Measurements from ENCODE around the gene POU5F1. TPM values are rescaled to one million over a fixed set of nuclear protein-coding genes. Genes with fewer than 3 reads are reported as not detected.
A peak's percentile ranks its signal among the peaks of the same experiment; 100 is the strongest.
"Not testable (repeated sequence)": the region's sequence is repeated elsewhere in the genome, so short reads cannot be mapped to it uniquely, and the experiment has no call there.

POU5F1 gene
- total RNA-seq, 2 experiments from 2014 or later, result not detected

DNA sequence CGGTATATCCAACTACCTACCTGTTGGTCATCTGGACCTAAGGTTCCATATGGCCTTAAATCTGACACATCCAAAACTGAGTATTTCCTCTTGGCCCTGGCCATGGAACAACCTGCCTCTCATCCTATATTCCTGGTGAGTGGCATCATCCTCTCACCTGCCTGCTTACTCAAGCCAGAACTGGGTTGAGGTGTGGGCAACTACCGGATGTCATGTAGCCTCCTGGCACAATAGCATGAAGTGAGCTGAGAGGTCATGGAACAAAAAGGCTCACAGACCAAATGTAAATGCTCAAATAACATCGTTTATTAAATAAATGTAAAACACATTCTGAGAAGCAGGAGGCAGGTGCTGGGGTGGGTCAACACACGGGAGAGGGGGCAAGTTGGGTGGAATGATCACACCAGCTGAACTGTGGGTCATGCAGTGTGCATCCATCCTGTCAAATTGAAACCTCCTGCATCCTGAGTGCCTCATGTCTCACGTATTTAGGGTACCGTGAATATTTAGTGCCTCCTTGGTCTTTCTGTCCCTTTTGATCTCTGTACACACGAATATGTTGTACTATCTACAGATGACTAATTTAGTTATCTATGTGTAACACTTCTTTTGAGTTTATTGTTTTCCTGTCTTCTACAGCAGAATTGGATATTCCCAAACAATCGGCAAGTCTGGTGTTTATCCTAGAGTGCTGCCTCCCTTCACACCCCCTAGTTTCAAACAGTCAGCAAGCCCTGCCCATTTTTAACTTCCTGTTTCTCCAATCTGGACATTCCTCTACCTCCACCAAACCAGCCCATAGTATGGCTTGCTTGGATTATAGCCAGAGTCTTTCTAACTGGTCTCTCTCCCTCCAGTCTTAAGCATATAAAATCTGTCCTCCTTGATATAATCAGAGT, 7.9 kb upstream of the POU5F1 start:
- Mint-ChIP-seq H3K9me3 (no peaks in the 10 kb centered on the region), H3K27ac (peak overlapping the region; percentile 27), H3K4me1 (peaks cover 5% of the 10 kb centered on the region), H3K36me3 (no peaks in the 10 kb centered on the region), H3K27me3 (no peaks in the 10 kb centered on the region), H3K4me3 (no peak overlapping the region)
- DNase-seq, result no peak

DNA sequence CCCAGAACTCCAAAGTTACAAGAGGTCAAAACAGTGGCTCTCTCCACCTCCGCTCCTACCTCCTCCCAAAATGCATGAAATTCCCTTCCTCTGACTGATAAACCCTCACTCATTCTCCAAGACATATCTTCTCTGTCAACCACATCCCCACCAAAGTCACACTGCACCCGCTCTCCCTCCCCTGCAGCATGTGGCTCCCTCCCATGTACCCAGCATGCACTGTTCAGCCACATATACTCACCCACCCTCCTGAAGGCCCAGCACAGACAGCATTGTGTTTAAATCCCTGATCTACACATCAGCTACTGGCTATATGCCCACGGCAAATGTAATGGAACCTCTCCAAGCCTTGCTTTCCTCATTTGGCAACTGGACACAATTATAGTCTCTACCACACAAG, 5.5 kb upstream of the POU5F1 start:
- Mint-ChIP-seq H3K4me1 (peaks cover 5% of the 10 kb centered on the region), H3K9me3 (no peaks in the 10 kb centered on the region), H3K36me3 (no peaks in the 10 kb centered on the region), H3K27ac (no peak overlapping the region), H3K4me3 (no peak overlapping the region), H3K27me3 (no peaks in the 10 kb centered on the region)
- no peak for DNase-seq

DNA sequence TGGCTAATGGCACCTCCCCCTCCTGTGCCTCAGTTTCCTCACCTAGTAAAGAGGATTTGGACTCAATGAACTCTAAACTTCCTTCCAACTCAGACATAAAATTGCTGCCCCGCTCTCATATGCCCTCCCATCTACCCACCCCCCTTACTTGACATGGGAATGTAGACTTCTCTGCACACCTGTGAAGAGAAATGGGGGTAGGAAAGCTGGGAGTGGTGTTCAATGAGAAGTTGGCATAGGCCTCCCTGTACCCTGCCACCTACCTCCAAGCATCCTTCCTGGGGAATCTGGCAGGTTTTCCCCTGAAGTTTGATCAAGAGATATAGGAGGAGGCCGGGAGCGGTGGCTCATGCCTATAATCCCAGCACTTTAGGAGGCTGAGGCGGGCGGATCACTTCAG, 3.9 kb upstream of the POU5F1 start:
- H3K9me3 Mint-ChIP-seq, result no peaks in the 10 kb centered on the region
- H3K4me1 Mint-ChIP-seq, result peaks cover 5% of the 10 kb centered on the region
- H3K27ac Mint-ChIP-seq, result no peak overlapping the region
- no peak for DNase-seq
- H3K27me3 Mint-ChIP-seq, result no peaks in the 10 kb centered on the region
- no peak overlapping the region for H3K4me3 Mint-ChIP-seq
- H3K36me3 Mint-ChIP-seq, result no peaks in the 10 kb centered on the region

DNA sequence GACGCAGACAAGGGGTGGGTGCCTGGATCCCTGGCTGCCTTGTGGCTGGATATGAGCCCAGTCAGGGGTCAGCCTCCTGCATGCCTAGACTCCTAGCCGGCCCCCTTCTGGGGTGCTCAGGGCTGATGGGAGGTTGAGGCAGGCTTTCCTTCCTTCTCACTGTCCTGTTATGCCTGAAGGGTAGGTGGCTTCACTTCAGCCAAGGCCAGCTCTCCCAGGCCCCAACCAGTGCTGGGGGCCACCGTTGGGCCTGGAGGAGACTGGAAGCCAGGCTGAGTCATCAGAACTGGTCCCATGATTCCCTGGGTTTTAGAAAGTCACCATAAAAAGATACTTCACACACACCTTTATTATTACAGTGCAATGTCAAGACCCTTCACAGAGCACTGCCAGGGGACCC, 2.9 kb upstream of the POU5F1 start:
- Mint-ChIP-seq H3K9me3 (no peaks in the 10 kb centered on the region), H3K27ac (no peak overlapping the region), H3K36me3 (no peaks in the 10 kb centered on the region), H3K4me3 (no peak overlapping the region), H3K27me3 (no peaks in the 10 kb centered on the region), H3K4me1 (no peaks in the 10 kb centered on the region)
- no peak for DNase-seq

DNA sequence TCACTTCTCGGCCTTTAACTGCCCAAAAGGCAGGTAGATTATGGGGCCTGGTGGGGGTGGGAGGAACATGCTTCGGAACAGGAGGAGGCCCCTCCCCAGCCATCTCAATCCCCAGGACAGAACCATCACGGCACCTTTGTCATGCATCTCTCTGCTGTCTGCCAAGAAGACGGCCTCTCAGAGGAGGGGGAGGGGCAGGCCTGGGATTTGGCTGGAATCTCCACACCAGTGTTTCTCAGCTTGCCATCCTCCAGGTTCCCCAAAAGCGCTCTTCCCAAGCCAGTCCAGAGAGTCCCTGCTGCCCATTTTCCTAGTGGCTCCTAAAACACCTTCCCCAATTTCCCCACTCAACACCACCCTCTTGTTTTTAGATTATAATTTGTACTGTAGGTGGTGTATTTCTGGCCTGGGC, 2.5 kb upstream of the POU5F1 start:
- no peak for DNase-seq
- H3K27me3 Mint-ChIP-seq, result no peaks in the 10 kb centered on the region
- H3K4me1 Mint-ChIP-seq, result no peaks in the 10 kb centered on the region
- H3K4me3 Mint-ChIP-seq, result no peak overlapping the region
- H3K9me3 Mint-ChIP-seq, result no peaks in the 10 kb centered on the region
- H3K27ac Mint-ChIP-seq, result no peak overlapping the region
- no peaks in the 10 kb centered on the region for H3K36me3 Mint-ChIP-seq

DNA sequence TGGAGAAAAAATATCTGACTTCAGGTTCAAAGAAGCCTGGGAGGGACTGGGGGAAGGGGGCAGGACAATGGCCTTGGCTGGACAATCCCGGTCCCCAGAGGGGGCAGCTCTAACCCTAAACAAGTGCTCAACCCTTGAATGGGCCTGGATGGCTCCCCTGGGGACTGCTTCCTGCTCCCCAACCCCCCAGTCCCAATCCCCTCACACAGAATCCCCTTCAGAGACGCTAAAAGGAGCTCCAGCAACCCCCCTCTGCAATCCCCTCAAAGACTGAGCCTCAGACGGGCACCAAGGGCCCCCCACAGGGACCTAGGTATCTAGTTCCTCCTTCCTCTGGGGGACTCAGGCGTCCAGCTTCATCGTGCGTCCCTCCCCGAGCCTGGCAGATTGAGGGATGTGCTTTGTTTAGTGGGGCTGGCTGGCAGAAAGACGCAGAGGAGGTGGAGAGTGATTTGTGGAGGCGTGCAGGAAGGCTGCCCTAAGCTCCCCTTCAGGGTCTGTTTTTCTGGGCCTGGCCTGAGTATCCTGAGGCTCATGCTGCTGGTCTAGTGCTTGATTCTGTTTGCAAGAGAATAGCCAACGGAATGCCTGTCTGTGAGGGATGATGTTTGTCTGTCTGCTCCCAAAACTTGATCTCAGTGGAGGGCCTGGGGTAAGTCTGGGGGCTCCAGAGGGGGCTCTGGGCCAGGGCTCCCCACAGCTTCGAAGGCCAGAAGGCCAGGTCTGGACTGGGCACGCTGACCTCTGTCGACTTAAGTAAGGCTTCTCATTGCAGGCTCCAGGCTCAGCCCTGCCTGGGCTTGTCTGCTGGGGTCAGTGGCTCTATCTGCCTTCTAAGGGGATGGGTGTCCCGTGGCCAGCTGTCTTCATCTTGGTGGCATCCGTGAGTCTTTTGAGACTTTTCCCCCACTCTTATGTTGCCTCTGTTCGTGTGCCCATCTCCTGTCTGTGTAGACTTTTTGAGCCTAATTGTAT, 1.7 kb upstream of the POU5F1 start:
- H3K4me1 Mint-ChIP-seq, result no peaks in the 10 kb centered on the region
- no peaks in the 10 kb centered on the region for H3K9me3 Mint-ChIP-seq
- H3K36me3 Mint-ChIP-seq, result no peaks in the 10 kb centered on the region
- H3K27me3 Mint-ChIP-seq, result no peaks in the 10 kb centered on the region
- no peak overlapping the region for H3K4me3 Mint-ChIP-seq
- DNase-seq, result no peak
- H3K27ac Mint-ChIP-seq, result no peak overlapping the region

DNA sequence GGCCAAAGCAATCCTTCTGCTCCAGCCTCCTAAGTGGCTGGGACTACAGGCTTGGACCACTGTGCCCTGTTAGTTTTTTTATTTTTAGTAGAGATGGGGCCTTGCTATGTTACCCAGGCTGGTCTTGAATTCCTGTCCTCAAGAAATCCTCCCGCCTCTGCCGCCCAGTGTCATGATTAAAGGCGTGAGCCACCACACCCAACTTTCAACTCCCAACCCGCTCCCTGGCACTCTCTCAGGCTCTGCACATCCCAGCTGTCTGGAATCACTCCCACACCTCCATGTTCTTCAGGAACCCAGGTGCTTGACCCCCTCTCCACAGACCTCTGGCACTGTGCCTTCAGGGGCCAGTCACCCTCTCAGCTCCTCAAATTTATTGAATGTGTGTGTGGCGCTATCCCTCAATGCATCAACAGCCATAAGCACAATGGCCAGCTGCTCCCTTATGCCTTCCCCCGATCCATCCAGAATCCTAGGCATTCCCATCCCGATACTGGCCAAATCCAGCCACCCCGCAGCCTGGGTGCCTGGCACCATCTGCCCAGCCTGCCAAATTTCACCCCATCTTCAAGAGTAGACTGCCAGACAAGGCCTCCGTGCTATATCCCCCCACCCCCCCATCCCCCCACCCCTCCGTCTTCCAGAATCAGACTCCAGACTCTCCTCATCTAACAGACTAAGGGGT, 647 bp upstream of the POU5F1 start:
- Mint-ChIP-seq H3K27ac (no peak overlapping the region), H3K4me1 (no peaks in the 10 kb centered on the region), H3K36me3 (no peaks in the 10 kb centered on the region), H3K4me3 (no peak overlapping the region), H3K9me3 (no peaks in the 10 kb centered on the region), H3K27me3 (no peaks in the 10 kb centered on the region)
- no peak for DNase-seq

DNA sequence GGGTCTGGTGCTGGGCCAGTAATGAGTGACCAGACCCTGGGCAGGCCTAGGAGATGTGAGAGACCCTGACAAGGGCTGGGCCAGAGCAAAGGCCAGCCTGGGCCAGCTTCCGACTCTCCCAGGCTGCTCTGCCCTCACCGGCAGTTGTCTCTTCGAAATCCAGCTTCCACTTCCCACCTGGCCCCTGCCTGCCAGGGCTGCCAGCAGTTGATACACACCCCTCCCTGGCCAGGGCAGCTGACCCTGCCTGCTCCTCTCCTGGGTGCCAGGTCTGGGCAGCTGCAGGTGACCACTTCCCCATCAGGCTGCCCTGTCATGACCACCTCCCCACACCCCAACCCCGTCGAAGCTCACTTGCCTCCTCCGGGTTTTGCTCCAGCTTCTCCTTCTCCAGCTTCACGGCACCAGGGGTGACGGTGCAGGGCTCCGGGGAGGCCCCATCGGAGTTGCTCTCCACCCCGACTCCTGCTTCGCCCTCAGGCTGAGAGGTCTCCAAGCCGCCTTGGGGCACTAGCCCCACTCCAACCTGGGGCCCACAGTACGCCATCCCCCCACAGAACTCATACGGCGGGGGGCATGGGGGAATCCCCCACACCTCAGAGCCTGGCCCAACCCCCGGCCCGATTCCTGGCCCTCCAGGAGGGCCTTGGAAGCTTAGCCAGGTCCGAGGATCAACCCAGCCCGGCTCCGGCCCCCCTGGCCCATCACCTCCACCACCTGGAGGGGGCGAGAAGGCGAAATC, 453 bp downstream of the POU5F1 start:
- H3K4me3 Mint-ChIP-seq, H3K9me3 Mint-ChIP-seq, H3K4me1 Mint-ChIP-seq, H3K27me3 Mint-ChIP-seq, H3K36me3 Mint-ChIP-seq, H3K27ac Mint-ChIP-seq, DNase-seq: not testable (repeated sequence)

DNA sequence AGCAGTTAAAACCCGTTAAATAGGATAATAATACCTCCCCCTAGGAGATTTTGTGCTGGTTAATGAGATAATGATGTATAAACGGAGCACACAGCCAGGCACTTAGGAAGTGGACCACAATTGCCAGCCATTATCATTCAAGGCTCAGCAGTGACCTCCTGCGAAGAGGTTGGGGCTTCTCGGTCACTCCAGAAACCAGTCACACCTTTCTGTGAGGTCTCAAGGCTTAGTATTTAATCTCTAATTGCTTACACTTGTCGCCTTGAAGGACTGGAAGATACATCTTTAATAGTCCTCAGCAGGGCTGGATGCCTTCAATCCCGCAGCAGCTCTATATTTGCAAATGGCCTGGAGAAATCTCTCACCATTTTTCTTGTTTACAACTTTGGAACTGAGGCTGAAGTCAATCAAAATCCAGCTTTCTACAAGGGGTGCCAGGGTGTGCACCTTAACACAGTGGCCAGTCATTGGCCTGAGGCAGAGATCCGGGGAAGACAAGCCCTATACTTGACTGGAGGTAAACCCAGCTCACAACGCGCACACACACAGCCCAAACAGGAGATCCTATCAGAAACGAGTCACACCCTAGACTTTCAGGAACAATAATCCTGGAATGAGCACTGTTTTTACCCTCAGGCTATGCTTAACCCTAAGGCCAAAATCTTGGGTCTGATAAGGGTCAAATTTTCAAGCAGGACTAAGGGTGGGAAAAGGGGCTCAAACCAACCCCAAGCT, 1.2 kb downstream of the POU5F1 start:
- no peak overlapping the region for H3K27ac Mint-ChIP-seq

DNA sequence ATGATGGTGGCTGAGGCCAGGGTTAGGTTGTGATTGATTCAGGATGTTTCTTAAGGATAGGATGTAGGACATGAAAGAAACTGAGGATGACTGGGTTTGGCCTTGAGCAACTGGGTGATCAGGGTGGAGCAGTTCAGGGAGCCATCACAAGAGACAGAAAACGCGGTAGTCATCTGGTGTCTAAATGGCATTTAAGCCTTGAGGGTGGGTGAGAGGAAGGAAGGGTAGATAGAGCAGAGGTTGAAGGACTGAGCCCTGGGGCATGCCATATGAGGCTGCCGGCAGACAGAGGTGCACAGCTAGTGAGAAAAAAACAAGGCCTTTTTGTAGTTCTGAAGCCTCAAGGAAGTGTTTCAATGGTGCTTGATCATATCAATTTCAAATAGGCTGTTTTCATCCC, 1.9 kb downstream of the POU5F1 start:
- no peaks in the 10 kb centered on the region for H3K27me3 Mint-ChIP-seq
- H3K9me3 Mint-ChIP-seq, result no peaks in the 10 kb centered on the region
- H3K36me3 Mint-ChIP-seq, result peaks cover 4% of the 10 kb centered on the region
- DNase-seq, result no peak
- H3K4me3 Mint-ChIP-seq, result no peak overlapping the region
- H3K4me1 Mint-ChIP-seq, result peaks cover 11% of the 10 kb centered on the region
- peak overlapping the region; percentile 40 for H3K27ac Mint-ChIP-seq

More for the DNA sequence above, 1.2 kb downstream of the POU5F1 start:
- Mint-ChIP-seq H3K4me3 (no peak overlapping the region), H3K36me3 (peaks cover 4% of the 10 kb centered on the region), H3K27me3 (no peaks in the 10 kb centered on the region), H3K4me1 (peaks cover 5% of the 10 kb centered on the region), H3K9me3 (no peaks in the 10 kb centered on the region)
- no peak for DNase-seq

DNA sequence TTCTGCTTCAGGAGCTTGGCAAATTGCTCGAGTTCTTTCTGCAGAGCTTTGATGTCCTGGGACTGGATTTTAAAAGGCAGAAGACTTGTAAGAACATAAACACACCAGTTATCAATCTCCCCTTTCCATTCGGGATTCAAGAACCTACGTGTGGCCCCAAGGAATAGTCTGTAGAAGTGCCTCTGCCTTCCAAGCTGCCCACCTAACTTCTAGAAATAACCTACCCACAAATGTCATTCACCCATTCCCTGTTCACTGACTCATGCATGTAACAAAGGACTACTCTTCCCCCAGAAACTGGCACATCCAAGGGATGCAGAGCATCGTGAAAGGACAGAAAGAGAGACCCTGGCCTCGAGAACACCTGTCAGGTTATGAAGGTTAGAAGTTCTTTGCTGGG, 4.5 kb downstream of the POU5F1 start:
- DNase-seq, result no peak
- Mint-ChIP-seq H3K27me3 (no peaks in the 10 kb centered on the region), H3K4me1 (peaks cover 21% of the 10 kb centered on the region), H3K4me3 (no peak overlapping the region), H3K27ac (no peak overlapping the region), H3K36me3 (peaks cover 20% of the 10 kb centered on the region), H3K9me3 (no peaks in the 10 kb centered on the region)

DNA sequence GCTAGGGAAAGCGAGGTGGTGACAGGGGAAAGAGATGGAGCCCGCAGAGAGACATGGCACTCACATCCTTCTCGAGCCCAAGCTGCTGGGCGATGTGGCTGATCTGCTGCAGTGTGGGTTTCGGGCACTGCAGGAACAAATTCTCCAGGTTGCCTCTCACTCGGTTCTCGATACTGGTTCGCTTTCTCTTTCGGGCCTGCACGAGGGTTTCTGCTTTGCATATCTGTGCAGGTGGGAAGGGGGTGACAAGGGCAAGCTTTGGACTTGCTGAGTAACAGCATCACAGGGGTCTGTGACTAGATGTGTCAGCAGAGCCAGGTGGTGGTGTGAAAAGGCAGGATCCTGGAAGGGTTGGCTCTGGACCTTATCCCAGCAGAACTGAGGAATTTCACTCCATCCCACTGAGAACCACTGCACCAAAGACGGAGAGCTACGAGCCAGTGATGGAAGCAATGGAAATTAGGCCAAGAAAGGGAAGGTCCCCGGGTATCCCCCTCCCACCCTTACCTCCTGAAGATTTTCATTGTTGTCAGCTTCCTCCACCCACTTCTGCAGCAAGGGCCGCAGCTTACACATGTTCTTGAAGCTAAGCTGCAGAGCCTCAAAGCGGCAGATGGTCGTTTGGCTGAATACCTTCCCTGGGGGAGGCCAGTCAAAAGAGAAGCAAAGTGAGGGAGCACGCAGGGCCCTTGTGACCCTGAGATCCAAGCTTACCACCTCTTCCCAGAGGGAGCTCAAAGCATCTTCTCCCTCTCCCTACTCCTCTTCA, 5.2 kb downstream of the POU5F1 start:
- not testable (repeated sequence) for H3K4me3 Mint-ChIP-seq, DNase-seq, H3K27me3 Mint-ChIP-seq, H3K9me3 Mint-ChIP-seq, H3K27ac Mint-ChIP-seq
- peaks cover 24% of the 10 kb centered on the region for H3K36me3 Mint-ChIP-seq
- H3K4me1 Mint-ChIP-seq, result peaks cover 25% of the 10 kb centered on the region

DNA sequence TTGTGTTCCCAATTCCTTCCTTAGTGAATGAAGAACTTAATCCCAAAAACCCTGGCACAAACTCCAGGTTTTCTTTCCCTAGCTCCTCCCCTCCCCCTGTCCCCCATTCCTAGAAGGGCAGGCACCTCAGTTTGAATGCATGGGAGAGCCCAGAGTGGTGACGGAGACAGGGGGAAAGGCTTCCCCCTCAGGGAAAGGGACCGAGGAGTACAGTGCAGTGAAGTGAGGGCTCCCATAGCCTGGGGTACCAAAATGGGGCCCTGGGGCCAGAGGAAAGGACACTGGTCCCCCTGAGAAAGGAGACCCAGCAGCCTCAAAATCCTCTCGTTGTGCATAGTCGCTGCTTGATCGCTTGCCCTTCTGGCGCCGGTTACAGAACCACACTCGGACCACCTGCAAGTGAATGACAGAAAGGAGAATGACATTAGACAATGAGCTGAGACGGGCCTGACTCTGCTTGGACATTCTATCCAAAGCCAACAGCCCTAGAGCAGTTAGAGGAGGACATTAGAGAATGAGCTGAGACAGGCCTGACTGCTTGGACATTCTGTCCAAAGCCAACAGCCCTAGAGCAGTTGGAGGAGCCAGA, 5.9 kb downstream of the POU5F1 start:
- H3K27ac Mint-ChIP-seq, result not testable (repeated sequence)

More for the DNA sequence above, 5.9 kb downstream of the POU5F1 start:
- peaks cover 30% of the 10 kb centered on the region for H3K36me3 Mint-ChIP-seq
- H3K4me1 Mint-ChIP-seq, result peaks cover 30% of the 10 kb centered on the region
- not testable (repeated sequence) for H3K27me3 Mint-ChIP-seq, DNase-seq, H3K9me3 Mint-ChIP-seq, H3K4me3 Mint-ChIP-seq
